Fibroblast of pulmonary artery (primary cell): ENCODE data around the gene ST7.
A peak's percentile ranks its signal among the peaks of the same experiment; 100 is the strongest.

Source experiments
- DNase-seq: peaks from one replicate; pipeline ENCODE4 v3.0.0-alpha.2; 2010; ENCODE audit warnings: low read depth
- H3K4me3 ChIP-seq: replicated peaks from 2 replicates; pipeline ENCODE4 v1.5.1; 2011; ENCODE audit warnings: low read depth, mild to moderate bottlenecking, control low read depth, low read length, moderate library complexity
- CTCF ChIP-seq: IDR thresholded peaks from 2 replicates; pipeline ENCODE4 v1.5.1; 2011; ENCODE audit warnings: mild to moderate bottlenecking, control low read depth, low read length, inconsistent platforms; ENCODE audit errors: missing control alignments

ST7 gene

GRCh38 chr7:116977172-116977571 lies 23.9 kb downstream of the ST7 start:
- DNase-seq = peak; percentile 38
- no peak overlapping the region for H3K4me3 ChIP-seq
- TF ChIP-seq CTCF = no peak

- no peak for DNase-seq
- no peak overlapping the region for H3K4me3 ChIP-seq
- no peak for TF ChIP-seq CTCF
Measured at GRCh38 chr7:116978006-116978405, 24.7 kb downstream of the ST7 start.

- H3K4me3 ChIP-seq = no peak overlapping the region
- TF ChIP-seq CTCF = no peak
- DNase-seq = no peak
Measured at GRCh38 chr7:116979430-116979829, 26.1 kb downstream of the ST7 start.

- no peak for TF ChIP-seq CTCF
- no peak overlapping the region for H3K4me3 ChIP-seq
- DNase-seq = no peak
Measured at GRCh38 chr7:116980354-116980753, 27.1 kb downstream of the ST7 start.

- no peak for DNase-seq
- no peak for TF ChIP-seq CTCF
- H3K4me3 ChIP-seq = no peak overlapping the region
Measured at GRCh38 chr7:116981939-116982338, 28.6 kb downstream of the ST7 start.

- no peak for TF ChIP-seq CTCF
- DNase-seq = no peak
- H3K4me3 ChIP-seq = no peak overlapping the region
Measured at GRCh38 chr7:116984511-116984910, 31.2 kb downstream of the ST7 start.

- peak; percentile 67 for TF ChIP-seq CTCF
- no peak overlapping the region for H3K4me3 ChIP-seq
- DNase-seq = peak; percentile 50
Measured at GRCh38 chr7:116984917-116985316, 31.6 kb downstream of the ST7 start.
